ENCODE data around the gene IFIT1B.
"Not testable (repeated sequence)": the region's sequence is repeated elsewhere in the genome, so short reads cannot be mapped to it uniquely, and the experiment has no call there.

Gene IFIT1B

DNA sequence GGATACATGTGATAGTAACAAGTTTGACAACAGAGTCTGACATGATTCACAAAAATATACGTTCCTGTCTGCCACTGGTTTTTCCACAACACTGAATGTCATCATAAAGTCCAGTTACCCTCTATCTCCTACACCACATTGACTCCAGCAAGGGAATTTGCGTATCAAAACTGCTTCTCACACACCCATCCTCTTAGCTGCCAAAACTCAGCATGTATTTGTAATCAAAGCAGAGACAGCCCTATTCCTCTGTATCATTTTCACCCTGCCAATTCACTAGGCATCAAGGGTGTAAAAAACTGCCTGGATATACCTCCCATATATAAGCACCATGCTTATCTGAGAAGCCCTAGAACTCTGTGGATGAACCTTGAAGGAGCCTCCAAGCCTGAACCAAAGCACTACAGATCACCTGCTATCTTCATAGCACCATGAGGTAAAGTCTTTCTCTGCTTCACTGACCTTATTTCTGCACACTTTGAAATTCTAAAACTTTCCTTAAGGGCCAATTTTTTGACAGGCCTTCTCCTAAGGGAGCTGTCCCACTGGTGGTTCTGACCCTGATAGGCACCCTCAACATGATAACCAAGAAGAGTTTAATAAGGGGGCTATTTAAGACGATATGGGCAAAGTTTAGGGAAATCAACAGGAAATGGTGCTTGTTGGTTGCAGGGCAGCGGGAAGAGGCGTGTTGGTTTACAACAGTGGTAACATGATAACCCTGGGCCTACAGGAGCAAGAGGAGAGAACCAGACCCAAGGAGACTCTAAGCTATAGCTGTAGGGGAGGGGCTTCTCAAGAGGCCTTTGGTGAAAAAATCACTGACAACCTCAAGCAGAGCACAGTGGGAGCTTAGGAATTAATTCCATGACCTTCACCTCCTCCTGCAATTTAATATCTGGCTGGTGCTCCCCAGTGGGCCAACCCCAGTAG, at the start of gene IFIT1B:
TSS of gene IFIT1B (plus strand) at position 352 of the 933 bp plus-strand sequence. CDS start at position 432, 80 bp downstream.
- Histone ChIP-seq H3K27ac (ENCODE audit: low read length) (no peak within 1 kb of the TSS), H3K9me3 (ENCODE audit: control insufficient read depth in 1 of 2, low read length in 2 of 2) (no peaks in the 10 kb centered on the region), H3K27me3 (ENCODE audit: low read depth, low read length) (no peaks in the 10 kb centered on the region), H3K36me3 (ENCODE audit: control insufficient read depth in 1 of 2, insufficient read depth in 2 of 2, low read length in 2 of 2) (no peaks in the 10 kb centered on the region), H3K4me3 (ENCODE audit: low read depth in 1 of 2, low read length in 2 of 2) (no peak within 1 kb of the TSS), H3K4me1 (ENCODE audit: control insufficient read depth in 1 of 2, insufficient read depth in 2 of 2, low read length in 2 of 2) (peaks cover 11 to 21% of the 10 kb centered on the region in 2 donors)

DNA sequence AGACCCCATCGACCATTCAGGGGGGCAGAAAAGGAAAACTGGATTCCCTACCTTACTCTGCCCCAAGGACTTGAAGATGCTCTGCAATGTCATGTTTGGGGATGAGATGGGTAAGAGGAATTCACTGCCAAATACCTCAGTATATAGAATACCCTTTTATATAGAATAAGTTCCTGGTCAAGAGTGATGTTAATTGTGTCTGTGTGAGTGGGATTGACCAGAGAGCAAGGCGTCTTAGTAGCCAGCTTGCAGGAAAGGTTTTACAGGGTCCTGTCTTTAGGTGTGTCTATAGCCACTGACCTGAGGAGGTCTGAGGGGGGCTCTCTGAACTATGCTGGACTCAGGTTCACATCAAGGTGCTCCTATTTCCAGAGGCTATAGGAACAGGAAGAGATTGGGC, 48.7 kb upstream of the IFIT1B start:
- Histone ChIP-seq H3K27me3 (ENCODE audit: low read depth, low read length) (no peaks in the 10 kb centered on the region), H3K9me3 (ENCODE audit: control insufficient read depth in 1 of 2, low read length in 2 of 2) (no peaks in the 10 kb centered on the region), H3K27ac (ENCODE audit: low read length) (peak overlapping the region; percentile 91), H3K4me3 (ENCODE audit: low read depth in 1 of 2, low read length in 2 of 2) (peak overlapping the region; percentile 64 to 75), H3K36me3 (ENCODE audit: control insufficient read depth in 1 of 2, insufficient read depth in 2 of 2, low read length in 2 of 2) (peaks cover 0 to 6% of the 10 kb centered on the region in 2 donors), H3K4me1 (ENCODE audit: control insufficient read depth in 1 of 2, insufficient read depth in 2 of 2, low read length in 2 of 2) (peaks cover 23 to 40% of the 10 kb centered on the region in 2 donors)

GRCh38 chr10:89330014-89330413, 47.8 kb upstream of the IFIT1B start:
- H3K4me3 ChIP-seq (ENCODE audit: low read depth in 1 of 2, low read length in 2 of 2); H3K9me3 ChIP-seq (ENCODE audit: control insufficient read depth in 1 of 2, low read length in 2 of 2); H3K27ac ChIP-seq (ENCODE audit: low read length); H3K36me3 ChIP-seq (ENCODE audit: control insufficient read depth in 1 of 2, insufficient read depth in 2 of 2, low read length in 2 of 2); H3K27me3 ChIP-seq (ENCODE audit: low read depth, low read length): not testable (repeated sequence)
- peaks cover 23 to 41% of the 10 kb centered on the region in 2 donors for H3K4me1 ChIP-seq (ENCODE audit: control insufficient read depth in 1 of 2, insufficient read depth in 2 of 2, low read length in 2 of 2)

GRCh38 chr10:89330537-89331212, 47.2 kb upstream of the IFIT1B start:
- peaks cover 23 to 41% of the 10 kb centered on the region in 2 donors for H3K4me1 ChIP-seq (ENCODE audit: control insufficient read depth in 1 of 2, insufficient read depth in 2 of 2, low read length in 2 of 2)
- H3K27me3 ChIP-seq (ENCODE audit: low read depth, low read length) = no peaks in the 10 kb centered on the region
- H3K9me3 ChIP-seq (ENCODE audit: control insufficient read depth in 1 of 2, low read length in 2 of 2) = no peaks in the 10 kb centered on the region
- no peak overlapping the region for H3K4me3 ChIP-seq (ENCODE audit: low read depth in 1 of 2, low read length in 2 of 2)
- H3K27ac ChIP-seq (ENCODE audit: low read length) = no peak overlapping the region
- H3K36me3 ChIP-seq (ENCODE audit: control insufficient read depth in 1 of 2, insufficient read depth in 2 of 2, low read length in 2 of 2) = peaks cover 0 to 6% of the 10 kb centered on the region in 2 donors

DNA sequence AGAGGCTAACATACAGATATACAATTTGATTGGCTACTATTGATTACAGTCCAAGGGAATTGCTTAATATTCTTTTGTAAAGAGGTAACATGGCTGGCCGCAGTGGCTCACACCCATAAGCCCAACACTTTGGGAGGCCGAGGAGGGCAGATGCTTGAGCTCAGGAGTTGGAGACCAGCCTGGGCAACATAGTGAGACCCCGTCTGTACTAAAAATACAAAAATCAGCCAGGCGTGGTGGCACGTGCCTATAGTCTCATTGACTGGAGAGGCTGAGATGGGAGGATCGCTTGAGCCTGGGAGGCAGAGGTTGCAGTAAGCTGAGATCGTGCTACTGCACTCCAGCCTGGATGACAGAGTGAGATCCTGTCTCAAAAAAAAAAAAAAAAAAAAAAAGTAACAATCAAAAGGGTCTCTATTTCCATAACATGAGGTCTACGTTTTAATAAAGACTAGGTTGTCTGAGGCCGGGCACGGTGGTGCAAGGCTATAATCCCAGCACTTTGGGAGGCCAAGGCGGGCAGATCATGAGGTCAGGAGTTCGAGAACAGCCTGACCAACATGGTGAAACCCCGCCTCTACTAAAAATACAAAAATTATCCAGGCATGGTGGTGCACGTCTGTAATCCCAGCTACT, 46.3 kb upstream of the IFIT1B start:
- H3K36me3 ChIP-seq (ENCODE audit: control insufficient read depth in 1 of 2, insufficient read depth in 2 of 2, low read length in 2 of 2); H3K9me3 ChIP-seq (ENCODE audit: control insufficient read depth in 1 of 2, low read length in 2 of 2); H3K27me3 ChIP-seq (ENCODE audit: low read depth, low read length): not testable (repeated sequence)
- peaks cover 23 to 41% of the 10 kb centered on the region in 2 donors for H3K4me1 ChIP-seq (ENCODE audit: control insufficient read depth in 1 of 2, insufficient read depth in 2 of 2, low read length in 2 of 2)
- peak overlapping the region; percentile 75 for H3K27ac ChIP-seq (ENCODE audit: low read length)
- peak overlapping the region; percentile 65 to 74 for H3K4me3 ChIP-seq (ENCODE audit: low read depth in 1 of 2, low read length in 2 of 2)

DNA sequence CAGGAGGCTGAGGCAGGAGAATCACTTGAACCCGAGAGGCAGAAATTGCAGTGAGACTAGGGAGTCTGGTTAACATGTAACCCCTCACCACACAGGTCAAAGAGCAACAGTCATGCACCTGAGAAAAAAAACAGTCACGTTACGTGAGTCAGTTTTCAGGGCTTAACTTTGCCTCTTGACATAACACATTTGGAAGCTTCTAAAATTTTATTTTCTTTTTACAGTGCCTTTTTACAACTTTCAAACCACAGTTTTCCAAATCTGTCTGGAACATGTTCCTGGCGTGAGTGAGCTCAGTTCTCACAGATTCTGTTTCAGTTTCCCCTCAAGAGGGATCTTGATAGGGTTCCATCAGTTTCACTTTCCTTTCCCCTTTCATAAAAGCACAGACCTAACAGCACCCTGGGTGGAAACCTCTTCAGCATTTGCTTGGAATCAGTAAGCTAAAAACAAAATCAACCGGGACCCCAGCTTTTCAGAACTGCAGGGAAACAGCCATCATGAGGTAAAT, 45.7 kb upstream of the IFIT1B start:
- Histone ChIP-seq H3K4me1 (ENCODE audit: control insufficient read depth in 1 of 2, insufficient read depth in 2 of 2, low read length in 2 of 2) (peaks cover 23 to 41% of the 10 kb centered on the region in 2 donors), H3K27me3 (ENCODE audit: low read depth, low read length) (no peaks in the 10 kb centered on the region), H3K4me3 (ENCODE audit: low read depth in 1 of 2, low read length in 2 of 2) (peak overlapping the region; percentile 65 to 74), H3K27ac (ENCODE audit: low read length) (peak overlapping the region; percentile 75), H3K36me3 (ENCODE audit: control insufficient read depth in 1 of 2, insufficient read depth in 2 of 2, low read length in 2 of 2) (peaks cover 0 to 6% of the 10 kb centered on the region in 2 donors), H3K9me3 (ENCODE audit: control insufficient read depth in 1 of 2, low read length in 2 of 2) (no peaks in the 10 kb centered on the region)

DNA sequence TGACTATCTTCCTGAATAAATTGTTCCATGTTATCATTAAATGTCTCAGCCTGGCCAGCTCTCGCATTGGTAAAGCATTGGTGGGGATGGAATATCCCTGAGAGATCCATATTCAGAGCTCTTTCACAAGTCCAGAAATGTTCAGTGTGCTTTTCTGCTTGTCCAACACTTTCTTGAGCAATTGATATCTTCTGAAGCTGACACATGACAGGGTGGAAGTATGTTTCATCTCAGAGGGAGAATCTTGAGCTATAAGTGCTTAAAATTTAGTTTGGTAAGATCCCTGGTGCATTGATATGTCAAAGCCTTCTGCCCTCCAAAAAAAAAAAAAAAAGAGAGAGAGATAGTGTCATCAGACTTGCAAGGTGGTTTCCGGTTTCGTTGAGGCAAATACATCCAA, 42.6 kb upstream of the IFIT1B start:
- Histone ChIP-seq H3K36me3 (ENCODE audit: control insufficient read depth in 1 of 2, insufficient read depth in 2 of 2, low read length in 2 of 2) (peaks cover 18 to 25% of the 10 kb centered on the region in 2 donors), H3K4me1 (ENCODE audit: control insufficient read depth in 1 of 2, insufficient read depth in 2 of 2, low read length in 2 of 2) (peaks cover 13 to 22% of the 10 kb centered on the region in 2 donors), H3K27ac (ENCODE audit: low read length) (no peak overlapping the region), H3K4me3 (ENCODE audit: low read depth in 1 of 2, low read length in 2 of 2) (no peak overlapping the region), H3K9me3 (ENCODE audit: control insufficient read depth in 1 of 2, low read length in 2 of 2) (no peaks in the 10 kb centered on the region), H3K27me3 (ENCODE audit: low read depth, low read length) (no peaks in the 10 kb centered on the region)

DNA sequence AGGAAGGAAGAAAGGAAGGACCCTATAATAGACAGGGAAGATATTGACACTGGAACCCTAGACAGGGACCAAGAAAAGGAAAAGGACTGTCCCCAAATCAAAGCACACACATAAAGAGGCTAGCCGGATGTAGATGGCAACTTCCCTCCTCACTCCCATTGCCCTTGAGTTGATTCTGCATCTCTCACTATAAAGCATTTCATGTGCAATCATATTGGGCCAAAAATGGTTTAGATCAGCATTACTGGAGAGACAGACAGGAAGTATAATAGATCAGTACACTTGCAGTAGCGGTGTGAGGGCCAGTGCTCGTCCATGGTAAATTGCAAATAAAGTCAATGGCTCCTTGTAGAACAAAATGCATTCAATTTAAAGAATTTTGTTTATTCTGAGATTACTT, 41.6 kb upstream of the IFIT1B start:
- H3K27ac ChIP-seq (ENCODE audit: low read length) = no peak overlapping the region

GRCh38 chr10:89337484-89337883, 40.4 kb upstream of the IFIT1B start:
- Histone ChIP-seq H3K4me1 (ENCODE audit: control insufficient read depth in 1 of 2, insufficient read depth in 2 of 2, low read length in 2 of 2) (peaks cover 13 to 22% of the 10 kb centered on the region in 2 donors), H3K27ac (ENCODE audit: low read length) (no peak overlapping the region), H3K4me3 (ENCODE audit: low read depth in 1 of 2, low read length in 2 of 2) (no peak overlapping the region), H3K9me3 (ENCODE audit: control insufficient read depth in 1 of 2, low read length in 2 of 2) (no peaks in the 10 kb centered on the region), H3K36me3 (ENCODE audit: control insufficient read depth in 1 of 2, insufficient read depth in 2 of 2, low read length in 2 of 2) (peaks cover 18 to 25% of the 10 kb centered on the region in 2 donors), H3K27me3 (ENCODE audit: low read depth, low read length) (no peaks in the 10 kb centered on the region)

More for the DNA sequence above, 41.6 kb upstream of the IFIT1B start:
- Histone ChIP-seq H3K4me1 (ENCODE audit: control insufficient read depth in 1 of 2, insufficient read depth in 2 of 2, low read length in 2 of 2) (peaks cover 13 to 20% of the 10 kb centered on the region in 2 donors), H3K36me3 (ENCODE audit: control insufficient read depth in 1 of 2, insufficient read depth in 2 of 2, low read length in 2 of 2) (peaks cover 18 to 25% of the 10 kb centered on the region in 2 donors), H3K4me3 (ENCODE audit: low read depth in 1 of 2, low read length in 2 of 2) (no peak overlapping the region), H3K9me3 (ENCODE audit: control insufficient read depth in 1 of 2, low read length in 2 of 2) (no peaks in the 10 kb centered on the region), H3K27me3 (ENCODE audit: low read depth, low read length) (no peaks in the 10 kb centered on the region)

- Histone ChIP-seq H3K4me1 (ENCODE audit: control insufficient read depth in 1 of 2, insufficient read depth in 2 of 2, low read length in 2 of 2) (peaks cover 5 to 10% of the 10 kb centered on the region in 2 donors), H3K27ac (ENCODE audit: low read length) (no peak overlapping the region), H3K4me3 (ENCODE audit: low read depth in 1 of 2, low read length in 2 of 2) (no peak overlapping the region), H3K27me3 (ENCODE audit: low read depth, low read length) (no peaks in the 10 kb centered on the region), H3K9me3 (ENCODE audit: control insufficient read depth in 1 of 2, low read length in 2 of 2) (no peaks in the 10 kb centered on the region), H3K36me3 (ENCODE audit: control insufficient read depth in 1 of 2, insufficient read depth in 2 of 2, low read length in 2 of 2) (peaks cover 18 to 25% of the 10 kb centered on the region in 2 donors)
These were observed 39.1 kb upstream of the IFIT1B start for GRCh38 chr10:89338713-89339112.

GRCh38 chr10:89339875-89340274, 38.0 kb upstream of the IFIT1B start:
- peaks cover 18 to 25% of the 10 kb centered on the region in 2 donors for H3K36me3 ChIP-seq (ENCODE audit: control insufficient read depth in 1 of 2, insufficient read depth in 2 of 2, low read length in 2 of 2)
- no peaks in the 10 kb centered on the region for H3K9me3 ChIP-seq (ENCODE audit: control insufficient read depth in 1 of 2, low read length in 2 of 2)
- H3K27me3 ChIP-seq (ENCODE audit: low read depth, low read length) = no peaks in the 10 kb centered on the region
- no peak overlapping the region for H3K27ac ChIP-seq (ENCODE audit: low read length)
- no peak overlapping the region for H3K4me3 ChIP-seq (ENCODE audit: low read depth in 1 of 2, low read length in 2 of 2)
- H3K4me1 ChIP-seq (ENCODE audit: control insufficient read depth in 1 of 2, insufficient read depth in 2 of 2, low read length in 2 of 2) = peaks cover 0 to 5% of the 10 kb centered on the region in 2 donors
